Heart left ventricle (tissue), 16 donors: ENCODE measurements around the gene C6orf163. TPM values are rescaled to one million over a fixed set of nuclear protein-coding genes. Genes with fewer than 3 reads are reported as not detected.
A peak's percentile ranks its signal among the peaks of the same experiment; 100 is the strongest.
"Not testable (repeated sequence)": the region's sequence is repeated elsewhere in the genome, so short reads cannot be mapped to it uniquely, and the experiment has no call there.

Experiments
- ATAC-seq, 4 donors: fragments of 200-7000 bp; cut with Tn5 transposase; one replicate each; pipeline ENCODE4 v1.9.1; 2020 to 2022; ENCODE audit warnings: moderate library complexity in 4 of 4, mild to moderate bottlenecking in 3 of 4, moderate number of reproducible peaks in 1 of 4
- DNase-seq, 5 donors: peaks; one replicate each; pipeline ENCODE4 v3.0.0-alpha.2; 2020
- H3K27ac ChIP-seq, 12 donors: fragments of 200-600 bp; sonication (generic) in 4 of 12; one replicate each; pipeline versions ENCODE4 v1.5.0 to v1.8.0; 2016 to 2022; ENCODE audit warnings: mild to moderate bottlenecking in 2 of 12
- H3K27me3 ChIP-seq, 9 donors: fragments of 200-600 bp; sonication (generic) in 2 of 9; one replicate each; pipeline versions ENCODE4 v1.5.1 to v1.8.0; 2016 to 2022; ENCODE audit warnings: mild to moderate bottlenecking in 3 of 9
- H3K36me3 ChIP-seq, 9 donors: fragments of 200-600 bp; sonication (generic) in 2 of 9; one replicate each; pipeline versions ENCODE4 v1.5.0 to v1.8.0; 2018 to 2022; ENCODE audit warnings: mild to moderate bottlenecking in 2 of 9
- H3K4me1 ChIP-seq, 12 donors: fragments of 200-600 bp; sonication (generic) in 4 of 12; one replicate each; pipeline versions ENCODE4 v1.5.0 to v1.8.0; 2016 to 2022; ENCODE audit warnings: mild to moderate bottlenecking in 3 of 12
- H3K4me3 ChIP-seq, 12 donors: fragments of 200-600 bp; sonication (generic) in 4 of 12; one replicate each; pipeline versions ENCODE4 v1.5.0 to v1.8.0; 2017 to 2022; ENCODE audit warnings: mild to moderate bottlenecking in 9 of 12, moderate library complexity in 4 of 12
- H3K9me3 ChIP-seq, 12 donors: fragments of 200-600 bp; sonication (generic) in 4 of 12; one replicate each; pipeline versions ENCODE4 v1.5.0 to v1.8.0; 2016 to 2022; ENCODE audit warnings: mild to moderate bottlenecking in 1 of 12
- CTCF ChIP-seq, 12 donors: fragments of 200-600 bp; sonication (generic) in 4 of 12; IDR thresholded peaks; one replicate each; pipeline versions ENCODE4 v1.5.0 to v1.8.0; 2018 to 2022; ENCODE audit warnings: antibody characterized with exemption in 12 of 12, mild to moderate bottlenecking in 5 of 12
- POLR2A ChIP-seq, 2 donors: fragments of 450-650 bp; IDR thresholded peaks; one replicate each; pipeline ENCODE4 v1.6.1; 2017; ENCODE audit warnings: antibody characterized with exemption in 2 of 2, mild to moderate bottlenecking in 2 of 2, moderate library complexity in 2 of 2
- WGBS, 4 donors: extraction: QIAGEN DNeasy Blood & Tissue Kit in 2 of 4; methylation state at CpG; one replicate each; pipeline versions ENCODE4 v1.1.5 to v1.1.7; 2013 to 2018; 5-methylcytosine and 5-hydroxymethylcytosine counted together
- intact Hi-C, 10 donors: fragments of 100-400 bp; cut with DNase I; formaldehyde crosslinking; loops; one replicate each; pipeline versions ENCODE4 v1.11.1 to v1.14.2; 2022
- polyA plus RNA-seq, 2 donors: library from polyadenylated mRNA; stranded (reverse); fragments of 200-250 nt; gene quantifications; one replicate each; pipeline ENCODE4 v1.2.3, GENCODE V29; 2013
- total RNA-seq, 9 donors: library from RNA; depleted of rRNA in 2 of 9; stranded (reverse); fragments of >200 nt in 2 of 9; fragmentation: NEBNext Ultra II Directional in 3 of 9; extraction: Animal tissue kit (Norgen Biotek cat#: 25700) in 3 of 9; gene quantifications; one replicate each; pipeline versions ENCODE4 v1.1.0 to v1.2.4, GENCODE V29; 2016 to 2023
- donor health status: ischemic (EF 13 %, LVEDD 7.1; RV severe dilation, severe dysfunction).
- donor health status: healthy with polysubstance abuse.
- donor health status: DM: no; HTN: yes; CAD: no.
- donor health status: DM: no; HTN: no; CAD: no.
- donor health status: ischemic (EF 25% LVEDD 6.9; RV normal size, moderate dysfunction).
- donor health status: ischemic (EF 25% LVEDD 5.7; RV mildly dilated, moderate dysfunction).
- donor health status: healthy.
- donor health status: DM: yes; HTN: yes; CAD: no.
- donor health status: ischemic (EF 35%, LVEDD 5.7; RV mildly dilated, moderate dysfunction).
- donor health status: nonischemic (EF 11% LVEDD 7.7; RV severe dilation, severe dysfunction).
- donor health status: DM: yes; HTN: yes; CAD: no.
- donor health status: PGD.
- donor health status: ischemic (EF 29% LVEDD 5.4; RV normal size, mild dysfunction).
- donor health status: nonischemic (EF 23%, LVEDD 6.1; RV moderate dilation, normal function).

Gene C6orf163
- total and polyA plus RNA-seq, 11 donors = 0.50 to 3.8 (median 1.7) TPM

DNA sequence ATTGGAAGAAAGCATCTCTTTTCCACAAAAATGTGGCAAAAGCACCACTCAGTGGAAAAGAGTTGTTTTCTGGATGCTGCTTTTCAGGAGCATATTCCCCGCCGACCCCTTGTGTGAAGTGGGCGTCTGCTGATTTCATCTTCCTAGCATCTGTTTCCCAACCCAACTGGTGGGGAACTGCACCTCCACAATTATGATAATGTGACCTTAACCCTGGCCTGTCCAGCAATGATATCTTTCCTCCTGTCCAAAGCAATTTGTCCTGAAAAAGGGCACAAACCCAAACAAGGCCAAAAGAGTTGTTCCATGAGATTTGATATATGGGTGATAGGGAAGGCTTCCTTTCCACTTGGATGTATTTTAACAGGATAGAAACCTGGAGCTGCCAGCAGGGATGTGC lies 29.5 kb upstream of the C6orf163 start:
- H3K27me3 ChIP-seq = peaks cover 0 to 8% (median 0%) of the 10 kb centered on the region in 9 donors
- WGBS, 4 donors = 78 to 97% (median 86%) methylated on average over 3 of the region's 3 CpGs
- intact Hi-C loops = no loop called here
- DNase-seq (no peak), ATAC-seq (no peak)
- H3K9me3 ChIP-seq = no peaks in the 10 kb centered on the region
- TF ChIP-seq POLR2A (IDR thresholded peaks at IDR 0.05) (no peak), CTCF (IDR thresholded peaks at IDR 0.05) (no peak)
- no peak overlapping the region for H3K4me3 ChIP-seq
- no peaks in the 10 kb centered on the region for H3K36me3 ChIP-seq
- H3K4me1 ChIP-seq = no peaks in the 10 kb centered on the region
- H3K27ac ChIP-seq = no peak overlapping the region

DNA sequence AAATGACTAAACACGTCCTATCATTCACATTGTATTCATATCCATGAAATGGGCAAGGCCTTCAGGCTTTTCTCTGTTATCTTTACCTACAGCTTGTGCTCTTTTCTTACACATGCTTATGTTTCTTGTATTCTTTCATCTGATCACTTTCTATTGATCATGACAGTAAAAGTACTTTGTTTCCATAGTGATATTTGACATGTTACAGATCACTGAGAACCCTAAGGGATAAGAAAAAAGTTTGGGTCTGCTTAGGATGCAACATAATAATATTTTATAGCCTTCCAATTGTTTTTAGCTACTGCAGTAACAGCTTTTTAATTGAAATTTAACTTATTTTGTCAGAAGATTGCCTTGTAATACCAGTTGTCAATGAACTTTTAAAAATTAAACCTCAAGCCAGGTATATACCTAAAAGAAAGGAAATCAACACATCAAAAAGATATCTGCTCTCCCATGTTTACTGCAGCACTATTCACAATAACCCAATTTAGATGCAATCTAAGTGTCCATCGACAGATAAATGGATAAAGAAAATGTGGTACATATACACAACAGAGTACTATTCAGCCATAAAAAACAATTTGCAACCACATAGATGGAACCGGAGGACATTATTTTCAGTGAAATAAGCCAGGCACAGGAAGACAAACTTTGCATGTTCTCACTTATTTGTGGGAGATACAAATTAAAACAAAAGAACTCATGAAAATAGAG lies 25.2 kb upstream of the C6orf163 start:
- WGBS, 4 donors = 83 to 90% (median 85%) methylated on average over 3 of the region's 3 CpGs
- ATAC-seq (no peak), DNase-seq (no peak)
- no peak overlapping the region for H3K4me3 ChIP-seq
- peaks cover 0 to 3% (median 0%) of the 10 kb centered on the region in 9 donors for H3K27me3 ChIP-seq
- H3K36me3 ChIP-seq = no peaks in the 10 kb centered on the region
- H3K4me1 ChIP-seq = peaks cover 0 to 5% (median 0%) of the 10 kb centered on the region in 12 donors
- intact Hi-C loops = no loop called here
- TF ChIP-seq CTCF (IDR thresholded peaks at IDR 0.05) = no peak
- TF ChIP-seq POLR2A (IDR thresholded peaks at IDR 0.05) = no peak
- no peaks in the 10 kb centered on the region for H3K9me3 ChIP-seq
- no peak overlapping the region for H3K27ac ChIP-seq

- intact Hi-C loops = loop anchor here in 3 of 10 donors (1.0 to 10.0 kb wide), 4 partner anchors 150 to 165 kb away; partner anchors contain the start of genes SLC35A1 (in 2 of the 3) and ZNF292 (in 1 of the 3)
- peak; percentile 84 to 92 (median 90) for DNase-seq
- H3K27me3 ChIP-seq = no peaks in the 10 kb centered on the region
- H3K4me3 ChIP-seq = peak within 1 kb of the TSS; percentile 45 to 99 (median 84)
- peaks cover 0 to 7% (median 0%) of the 10 kb centered on the region in 12 donors for H3K9me3 ChIP-seq
- WGBS, 4 donors = 0 to 2% (median 1%) methylated on average over 46 to 60 of the region's 60 CpGs
- H3K36me3 ChIP-seq = no peaks in the 10 kb centered on the region
- H3K4me1 ChIP-seq = peaks cover 0 to 5% (median 0%) of the 10 kb centered on the region in 12 donors
- peak; percentile 93 to 100 (median 100) for ATAC-seq
- peak; percentile 96 to 100 (median 98) for TF ChIP-seq CTCF (IDR thresholded peaks at IDR 0.05)
- TF ChIP-seq POLR2A (IDR thresholded peaks at IDR 0.05) = peak in 1 of 2 donors; percentile 50
- H3K27ac ChIP-seq = peak within 1 kb of the TSS in 11 of 12 donors; percentile 60 to 91 (median 80)
These were observed 22.1 kb upstream of the C6orf163 start, which contains the start of gene SMIM8 for GRCh38 chr6:87322304-87323212. SMIM8 (plus strand) TSS chr6:87322588; CDS start chr6:87337032, 14,444 bp downstream.

- not testable (repeated sequence) for H3K9me3 ChIP-seq, H3K36me3 ChIP-seq, ATAC-seq, H3K4me1 ChIP-seq, H3K27ac ChIP-seq, DNase-seq, H3K27me3 ChIP-seq
- intact Hi-C loops = loop anchor here in 2 of 10 donors (2.0 to 10.0 kb wide), 3 partner anchors 149 to 167 kb away; partner anchors contain the start of genes SLC35A1 (in 2 of the 2) and ZNF292 (in 1 of the 2)
- H3K4me3 ChIP-seq = peak overlapping the region in 1 of 12 donors; percentile 87
- WGBS, 4 donors = 95 to 100% (median 100%) methylated on average over 1 of the region's 1 CpG
These were observed 20.7 kb upstream of the C6orf163 start for GRCh38 chr6:87323880-87324279.
